ENCODE measurements around the gene FGF1.

- TF ChIP-seq POLR2A (IDR thresholded peaks at IDR 0.05; ENCODE audit: low read length) (no peak), GATA1 (IDR thresholded peaks at IDR 0.05; ENCODE audit: low read depth, low read length) (no peak)
Observed at GRCh38 chr5:142727735-142728047, 41.8 kb upstream of the FGF1 start.

Data from erythroblast (primary cell).